Measurements from ENCODE around the gene SLC22A15. TPM values are rescaled to one million over a fixed set of nuclear protein-coding genes. Genes with fewer than 3 reads are reported as not detected.

Gene SLC22A15
- total and polyA plus RNA-seq, 10 of the 15 experiments (the other 5 are each of a cell fraction or from before 2014, with no cell fraction given): 0.05 to 2.8 (median 0.13) TPM; not detected in 1

- TF ChIP-seq, protein P1, sequence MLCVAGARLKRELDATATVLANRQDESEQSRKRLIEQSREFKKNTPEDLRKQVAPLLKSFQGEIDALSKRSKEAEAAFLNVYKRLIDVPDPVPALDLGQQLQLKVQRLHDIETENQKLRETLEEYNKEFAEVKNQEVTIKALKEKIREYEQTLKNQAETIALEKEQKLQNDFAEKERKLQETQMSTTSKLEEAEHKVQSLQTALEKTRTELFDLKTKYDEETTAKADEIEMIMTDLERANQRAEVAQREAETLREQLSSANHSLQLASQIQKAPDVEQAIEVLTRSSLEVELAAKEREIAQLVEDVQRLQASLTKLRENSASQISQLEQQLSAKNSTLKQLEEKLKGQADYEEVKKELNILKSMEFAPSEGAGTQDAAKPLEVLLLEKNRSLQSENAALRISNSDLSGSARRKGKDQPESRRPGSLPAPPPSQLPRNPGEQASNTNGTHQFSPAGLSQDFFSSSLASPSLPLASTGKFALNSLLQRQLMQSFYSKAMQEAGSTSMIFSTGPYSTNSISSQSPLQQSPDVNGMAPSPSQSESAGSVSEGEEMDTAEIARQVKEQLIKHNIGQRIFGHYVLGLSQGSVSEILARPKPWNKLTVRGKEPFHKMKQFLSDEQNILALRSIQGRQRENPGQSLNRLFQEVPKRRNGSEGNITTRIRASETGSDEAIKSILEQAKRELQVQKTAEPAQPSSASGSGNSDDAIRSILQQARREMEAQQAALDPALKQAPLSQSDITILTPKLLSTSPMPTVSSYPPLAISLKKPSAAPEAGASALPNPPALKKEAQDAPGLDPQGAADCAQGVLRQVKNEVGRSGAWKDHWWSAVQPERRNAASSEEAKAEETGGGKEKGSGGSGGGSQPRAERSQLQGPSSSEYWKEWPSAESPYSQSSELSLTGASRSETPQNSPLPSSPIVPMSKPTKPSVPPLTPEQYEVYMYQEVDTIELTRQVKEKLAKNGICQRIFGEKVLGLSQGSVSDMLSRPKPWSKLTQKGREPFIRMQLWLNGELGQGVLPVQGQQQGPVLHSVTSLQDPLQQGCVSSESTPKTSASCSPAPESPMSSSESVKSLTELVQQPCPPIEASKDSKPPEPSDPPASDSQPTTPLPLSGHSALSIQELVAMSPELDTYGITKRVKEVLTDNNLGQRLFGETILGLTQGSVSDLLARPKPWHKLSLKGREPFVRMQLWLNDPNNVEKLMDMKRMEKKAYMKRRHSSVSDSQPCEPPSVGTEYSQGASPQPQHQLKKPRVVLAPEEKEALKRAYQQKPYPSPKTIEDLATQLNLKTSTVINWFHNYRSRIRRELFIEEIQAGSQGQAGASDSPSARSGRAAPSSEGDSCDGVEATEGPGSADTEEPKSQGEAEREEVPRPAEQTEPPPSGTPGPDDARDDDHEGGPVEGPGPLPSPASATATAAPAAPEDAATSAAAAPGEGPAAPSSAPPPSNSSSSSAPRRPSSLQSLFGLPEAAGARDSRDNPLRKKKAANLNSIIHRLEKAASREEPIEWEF (IDR thresholded peaks at IDR 0.05; ENCODE audit: insufficient replicate concordance, low read depth, low read length): no peak
- TF ChIP-seq ZNF687 (IDR thresholded peaks at IDR 0.05): no peak
Measured at GRCh38 chr1:116033322-116033721, 57.0 kb downstream of the SLC22A15 start (continued).

DNA sequence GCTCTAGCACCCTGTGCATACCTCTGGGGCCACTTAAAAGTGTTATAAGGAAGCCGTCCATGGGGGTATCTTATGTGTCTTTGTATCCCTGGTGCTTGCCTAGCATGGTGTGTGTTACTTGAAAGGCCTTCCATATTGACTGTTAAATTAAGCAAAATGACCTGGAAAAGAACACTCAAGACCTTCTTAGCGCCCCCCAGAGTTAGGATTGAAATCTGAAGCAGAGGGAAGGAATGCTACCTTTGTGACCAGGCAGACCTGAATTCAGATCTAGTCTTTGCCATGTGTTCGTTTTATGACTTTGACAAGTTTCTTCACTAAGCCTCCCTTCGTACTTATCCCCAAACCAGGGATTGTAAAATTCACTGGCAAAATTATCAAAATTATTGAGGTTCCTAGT is 59.9 kb downstream of the SLC22A15 start:
- H3K4me3 ChIP-seq: no peak overlapping the region
- POLR2A ChIA-PET: no interaction called here
- WGBS (ENCODE audit: insufficient coverage, insufficient replicate concordance, low lambda C conversion rate, missing lambda C conversion rate): 22% methylated on average over 4 of the region's 4 CpGs
- intact Hi-C loops (cut with micrococcal nuclease; ENCODE audit: unreplicated experiment) (no loop called here), in situ Hi-C loops (cut with MboI) (no loop called here)
- H3K27me3 ChIP-seq (replicated peaks in 1 of 2; ENCODE audit: control insufficient read depth in 2 of 2, insufficient read depth in 2 of 2, low read length in 1 of 2): no peaks in the 10 kb centered on the region
- no peaks in the 10 kb centered on the region for H3K9me3 ChIP-seq (replicated peaks; ENCODE audit: control insufficient read depth, insufficient read depth, low read length)
- H4K20me1 ChIP-seq (ENCODE audit: control insufficient read depth, insufficient read depth): no peaks in the 10 kb centered on the region
- no peaks in the 10 kb centered on the region for H3K79me2 ChIP-seq (ENCODE audit: control insufficient read depth, insufficient read depth, low read length)
- H2AFZ ChIP-seq (ENCODE audit: control insufficient read depth, low read depth, low read length): no peak overlapping the region
- ATAC-seq (no peak), DNase-seq (ENCODE audit: low read depth, low spot score) (no peak), FAIRE-seq (no peak)
- CTCF ChIA-PET: no interaction called here
- H3K4me1 ChIP-seq (ENCODE audit: control insufficient read depth, insufficient read depth, low read length): no peaks in the 10 kb centered on the region
- SMC1A ChIA-PET (ENCODE audit: uncharacterized antibody, unreplicated experiment): no interaction called here
- no peak overlapping the region for H3K27ac ChIP-seq (ENCODE audit: control insufficient read depth, insufficient read depth)
- RAD21 ChIA-PET (ENCODE audit: unreplicated experiment): no interaction called here
- H3K4me2 ChIP-seq (ENCODE audit: control insufficient read depth, insufficient read depth): no peak overlapping the region
- no peaks in the 10 kb centered on the region for H3K36me3 ChIP-seq (ENCODE audit: control insufficient read depth in 2 of 2, insufficient read depth in 2 of 2, low read length in 1 of 2)
- no TSS peak for BruUV-seq (replicated peaks)
- no peak overlapping the region for H3K9ac ChIP-seq (ENCODE audit: control insufficient read depth, insufficient read depth, low read length)
- TF ChIP-seq EZH2 (IDR thresholded peaks at IDR 0.05; ENCODE audit: borderline replicate concordance, control insufficient read depth, low read depth, low read length) (no peak), BMI1 (IDR thresholded peaks at IDR 0.05; ENCODE audit: borderline replicate concordance) (no peak), EGR1 (IDR thresholded peaks at IDR 0.05; ENCODE audit: borderline replicate concordance in 1 of 2, low read depth in 2 of 2, low read length in 2 of 2) (no peak), KAT2A (conservative IDR thresholded peaks at IDR 0.05; ENCODE audit: control insufficient read depth, low read depth, low read length) (no peak)
- TF ChIP-seq, protein P2, sequence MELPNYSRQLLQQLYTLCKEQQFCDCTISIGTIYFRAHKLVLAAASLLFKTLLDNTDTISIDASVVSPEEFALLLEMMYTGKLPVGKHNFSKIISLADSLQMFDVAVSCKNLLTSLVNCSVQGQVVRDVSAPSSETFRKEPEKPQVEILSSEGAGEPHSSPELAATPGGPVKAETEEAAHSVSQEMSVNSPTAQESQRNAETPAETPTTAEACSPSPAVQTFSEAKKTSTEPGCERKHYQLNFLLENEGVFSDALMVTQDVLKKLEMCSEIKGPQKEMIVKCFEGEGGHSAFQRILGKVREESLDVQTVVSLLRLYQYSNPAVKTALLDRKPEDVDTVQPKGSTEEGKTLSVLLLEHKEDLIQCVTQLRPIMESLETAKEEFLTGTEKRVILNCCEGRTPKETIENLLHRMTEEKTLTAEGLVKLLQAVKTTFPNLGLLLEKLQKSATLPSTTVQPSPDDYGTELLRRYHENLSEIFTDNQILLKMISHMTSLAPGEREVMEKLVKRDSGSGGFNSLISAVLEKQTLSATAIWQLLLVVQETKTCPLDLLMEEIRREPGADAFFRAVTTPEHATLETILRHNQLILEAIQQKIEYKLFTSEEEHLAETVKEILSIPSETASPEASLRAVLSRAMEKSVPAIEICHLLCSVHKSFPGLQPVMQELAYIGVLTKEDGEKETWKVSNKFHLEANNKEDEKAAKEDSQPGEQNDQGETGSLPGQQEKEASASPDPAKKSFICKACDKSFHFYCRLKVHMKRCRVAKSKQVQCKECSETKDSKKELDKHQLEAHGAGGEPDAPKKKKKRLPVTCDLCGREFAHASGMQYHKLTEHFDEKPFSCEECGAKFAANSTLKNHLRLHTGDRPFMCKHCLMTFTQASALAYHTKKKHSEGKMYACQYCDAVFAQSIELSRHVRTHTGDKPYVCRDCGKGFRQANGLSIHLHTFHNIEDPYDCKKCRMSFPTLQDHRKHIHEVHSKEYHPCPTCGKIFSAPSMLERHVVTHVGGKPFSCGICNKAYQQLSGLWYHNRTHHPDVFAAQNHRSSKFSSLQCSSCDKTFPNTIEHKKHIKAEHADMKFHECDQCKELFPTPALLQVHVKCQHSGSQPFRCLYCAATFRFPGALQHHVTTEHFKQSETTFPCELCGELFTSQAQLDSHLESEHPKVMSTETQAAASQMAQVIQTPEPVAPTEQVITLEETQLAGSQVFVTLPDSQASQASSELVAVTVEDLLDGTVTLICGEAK (IDR thresholded peaks at IDR 0.05; ENCODE audit: borderline replicate concordance): no peak

Measured in GM12878 (cell line).